Ovary (tissue), 9 donors: ENCODE data around the gene ABCC11. TPM values are rescaled to one million over a fixed set of nuclear protein-coding genes. Genes with fewer than 3 reads are reported as not detected.
"Not testable (repeated sequence)": the region's sequence is repeated elsewhere in the genome, so short reads cannot be mapped to it uniquely, and the experiment has no call there.

Source experiments
- DNase-seq, 5 donors: peaks; one replicate each; pipeline ENCODE4 v3.0.0-alpha.2; 2019 to 2020
- H3K27ac ChIP-seq, 2 donors: fragments of 200-600 bp; one replicate each; pipeline versions ENCODE4 v1.5.1 to v1.8.0; 2019 to 2022
- H3K27me3 ChIP-seq: fragments of 200-600 bp; one replicate; pipeline ENCODE4 v1.8.0; 2022
- H3K36me3 ChIP-seq: fragments of 200-600 bp; sonication (generic); one replicate; pipeline ENCODE4 v1.5.1; 2019
- H3K4me1 ChIP-seq: one replicate; pipeline ENCODE4 v1.8.1; 2013; ENCODE audit warnings: mild to moderate bottlenecking, moderate library complexity; ENCODE audit not compliant: insufficient read depth
- H3K4me3 ChIP-seq: fragments of 200-600 bp; sonication (generic); one replicate; pipeline ENCODE4 v1.5.1; 2017
- H3K9me3 ChIP-seq, 2 donors: fragments of 200-600 bp in 1 of 2; sonication (generic) in 1 of 2; one replicate each; pipeline versions ENCODE4 v1.5.1 to v1.8.1; 2013 to 2019; ENCODE audit warnings: mild to moderate bottlenecking in 1 of 2, moderate library complexity in 1 of 2
- EP300 ChIP-seq: sonication (generic); formaldehyde crosslinking; IDR thresholded peaks from one replicate; pipeline ENCODE4 v1.6.1; 2017; ENCODE audit warnings: antibody characterized with exemption
- POLR2A ChIP-seq: fragments of 450-650 bp; IDR thresholded peaks from one replicate; pipeline ENCODE4 v1.6.1; 2017; ENCODE audit warnings: antibody characterized with exemption, mild to moderate bottlenecking, moderate library complexity
- WGBS, 3 donors: extraction: QIAGEN DNeasy Blood & Tissue Kit in 1 of 3; methylation state at CpG; one replicate each; pipeline versions ENCODE4 v1.1.5 to v1.1.7; 2013 to 2017; 5-methylcytosine and 5-hydroxymethylcytosine counted together
- intact Hi-C, 4 donors: fragments of 100-400 bp; cut with DNase I; formaldehyde crosslinking; loops; one replicate each; pipeline versions ENCODE4 v1.11.0 to v1.15.1; 2022 to 2023
- polyA plus RNA-seq, 2 donors: library from polyadenylated mRNA; stranded (reverse); fragments of 200-250 nt in 1 of 2; fragments of 350-450 nt in 1 of 2; fragmentation: Illumina TruSeq in 1 of 2; extraction: RNeasy Lipid Tissue Mini Kit (QIAGEN cat#74804) in 1 of 2; gene quantifications; one replicate each; pipeline ENCODE4 v1.2.3, GENCODE V29; 2013 to 2014
- total RNA-seq, 7 donors: library from RNA; depleted of rRNA in 2 of 7; stranded (reverse); fragments of >200 nt in 2 of 7; fragmentation: NEBNext Ultra II Directional in 3 of 7; extraction: Animal tissue kit (Norgen Biotek cat#: 25700) in 3 of 7; gene quantifications; one replicate each; pipeline versions ENCODE4 v1.1.0 to v1.2.4, GENCODE V29; 2016 to 2023
- TF ChIP-seq, protein P1 (sequence below), 3 donors: fragments of 450-650 bp in 2 of 3; fragments of 200-600 bp in 1 of 3; IDR thresholded peaks; one replicate each; pipeline versions ENCODE4 v1.5.1 to v1.8.0; 2016 to 2022; ENCODE audit warnings: antibody characterized with exemption in 3 of 3, mild to moderate bottlenecking in 1 of 3
- donor health status: DM: no; HTN: no; CAD: no; lungs with moderate emphysema.
- donor health status: DM: no; HTN: no; CAD: no.
- donor health status: Bipolar disorder and iron deficiency.
- donor health status: DM: yes; HTN: yes; CAD: no.
- donor health status: DM: no; HTN: no; CAD: no.
- donor health status: DM: yes; HTN: yes; CAD: no.

Gene ABCC11
- total and polyA plus RNA-seq, 9 donors: 0.07 to 5.2 (median 0.22) TPM; not detected in 3

GRCh38 chr16:48182979-48183537 is 64.3 kb downstream of the ABCC11 start:
- no peaks in the 10 kb centered on the region for H3K9me3 ChIP-seq
- 85 to 87% (median 86%) methylated on average over 8 of the region's 8 CpGs for WGBS, 3 donors
- no peaks in the 10 kb centered on the region for H3K36me3 ChIP-seq
- H3K4me3 ChIP-seq: no peak overlapping the region
- H3K27ac ChIP-seq: no peak overlapping the region
- H3K4me1 ChIP-seq: no peaks in the 10 kb centered on the region
- no peak for TF ChIP-seq POLR2A
- H3K27me3 ChIP-seq: no peaks in the 10 kb centered on the region
- intact Hi-C loops: no loop called here
- DNase-seq: no peak

DNA sequence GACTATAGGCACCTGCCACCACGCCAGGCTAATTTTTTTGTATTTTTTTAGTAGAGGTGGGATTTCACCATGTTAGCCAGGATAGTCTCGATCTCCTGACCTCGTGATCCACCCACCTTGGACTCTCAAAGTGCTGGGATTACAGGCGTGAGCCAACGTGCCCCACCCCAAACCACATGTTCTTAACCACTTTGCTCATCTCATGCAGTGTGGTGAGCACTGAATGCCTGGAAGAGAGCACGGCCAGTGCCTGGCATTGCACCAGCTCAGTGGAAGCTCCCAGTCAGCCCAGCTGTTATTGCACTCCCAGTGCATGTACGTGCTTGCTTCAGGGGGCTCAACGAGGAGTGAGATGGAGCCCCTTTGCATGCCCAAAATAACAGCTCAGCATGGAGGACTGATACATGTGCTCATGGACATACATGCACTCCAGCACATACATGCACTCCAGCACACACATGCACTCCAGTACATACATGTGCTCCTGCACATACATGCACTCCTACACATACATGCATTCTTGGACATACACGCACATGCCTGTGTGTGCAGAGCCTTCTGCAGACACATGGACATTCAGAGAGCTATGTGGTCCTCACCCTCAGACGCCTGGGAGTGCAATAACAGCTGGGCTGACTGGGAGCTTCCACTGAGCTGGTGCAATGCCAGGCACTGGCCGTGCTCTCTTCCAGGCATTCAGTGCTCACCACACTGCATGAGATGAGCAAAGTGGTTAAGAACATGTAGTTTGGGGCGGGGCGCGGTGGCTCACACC is 65.4 kb downstream of the ABCC11 start:
- H3K36me3 ChIP-seq, DNase-seq, H3K27ac ChIP-seq, intact Hi-C loops, H3K9me3 ChIP-seq, H3K27me3 ChIP-seq, H3K4me3 ChIP-seq, H3K4me1 ChIP-seq: not testable (repeated sequence)
- 60 to 67% (median 63%) methylated on average over 14 of the region's 14 CpGs for WGBS, 3 donors

- no peak for DNase-seq
- no peak overlapping the region for H3K4me3 ChIP-seq
- H3K4me1 ChIP-seq: no peaks in the 10 kb centered on the region
- intact Hi-C loops: no loop called here
- WGBS, 3 donors: 79 to 87% (median 80%) methylated on average over 9 of the region's 9 CpGs
- H3K27me3 ChIP-seq: no peaks in the 10 kb centered on the region
- H3K9me3 ChIP-seq: no peaks in the 10 kb centered on the region
- H3K36me3 ChIP-seq: no peaks in the 10 kb centered on the region
- no peak overlapping the region for H3K27ac ChIP-seq
- TF ChIP-seq EP300 (no peak), POLR2A (no peak)
- TF ChIP-seq, protein P1, sequence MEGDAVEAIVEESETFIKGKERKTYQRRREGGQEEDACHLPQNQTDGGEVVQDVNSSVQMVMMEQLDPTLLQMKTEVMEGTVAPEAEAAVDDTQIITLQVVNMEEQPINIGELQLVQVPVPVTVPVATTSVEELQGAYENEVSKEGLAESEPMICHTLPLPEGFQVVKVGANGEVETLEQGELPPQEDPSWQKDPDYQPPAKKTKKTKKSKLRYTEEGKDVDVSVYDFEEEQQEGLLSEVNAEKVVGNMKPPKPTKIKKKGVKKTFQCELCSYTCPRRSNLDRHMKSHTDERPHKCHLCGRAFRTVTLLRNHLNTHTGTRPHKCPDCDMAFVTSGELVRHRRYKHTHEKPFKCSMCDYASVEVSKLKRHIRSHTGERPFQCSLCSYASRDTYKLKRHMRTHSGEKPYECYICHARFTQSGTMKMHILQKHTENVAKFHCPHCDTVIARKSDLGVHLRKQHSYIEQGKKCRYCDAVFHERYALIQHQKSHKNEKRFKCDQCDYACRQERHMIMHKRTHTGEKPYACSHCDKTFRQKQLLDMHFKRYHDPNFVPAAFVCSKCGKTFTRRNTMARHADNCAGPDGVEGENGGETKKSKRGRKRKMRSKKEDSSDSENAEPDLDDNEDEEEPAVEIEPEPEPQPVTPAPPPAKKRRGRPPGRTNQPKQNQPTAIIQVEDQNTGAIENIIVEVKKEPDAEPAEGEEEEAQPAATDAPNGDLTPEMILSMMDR (IDR thresholded peaks at IDR 0.05): no peak
These were observed 66.4 kb downstream of the ABCC11 start for GRCh38 chr16:48180868-48181480.

DNA sequence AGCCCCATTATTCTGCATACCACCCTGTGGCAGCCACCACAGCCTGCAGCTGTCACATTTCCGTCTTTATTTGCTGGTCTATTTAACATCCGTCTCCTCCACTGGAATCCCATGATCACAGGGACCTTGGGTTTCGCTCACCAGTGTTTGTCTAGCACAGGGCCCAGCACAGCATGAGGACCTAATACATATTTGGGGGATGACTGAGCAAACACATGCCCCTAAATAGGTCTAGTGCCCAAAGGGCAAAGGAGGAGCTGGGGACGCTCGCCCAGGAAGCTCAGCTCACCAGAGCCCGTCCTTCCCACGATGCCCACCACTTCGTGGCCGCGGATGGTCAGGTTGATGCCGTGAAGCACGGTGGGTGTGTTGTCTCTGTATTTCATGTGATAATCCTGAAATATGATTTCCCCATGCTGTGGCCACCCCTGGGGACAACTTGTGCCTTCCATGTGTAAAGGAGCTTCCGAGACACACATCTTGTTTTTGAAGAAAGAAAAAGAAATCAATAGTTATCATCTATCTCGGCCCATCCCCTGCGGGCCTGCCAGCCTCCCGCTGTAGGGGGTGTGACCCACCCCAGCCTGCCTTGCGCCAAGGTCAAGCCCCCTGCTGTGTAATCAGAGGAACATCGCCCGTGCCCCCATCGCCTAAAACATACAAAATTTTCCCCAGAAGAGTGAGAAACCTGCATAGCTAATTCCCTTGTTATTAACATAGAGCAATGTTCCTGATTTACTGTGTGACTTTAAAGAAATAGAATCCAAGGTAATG is 70.5 kb downstream of the ABCC11 start:
- WGBS, 3 donors: 79 to 84% (median 80%) methylated on average over 20 of the region's 20 CpGs
- H3K36me3 ChIP-seq: no peaks in the 10 kb centered on the region
- no peaks in the 10 kb centered on the region for H3K27me3 ChIP-seq
- TF ChIP-seq, protein P1 (IDR thresholded peaks at IDR 0.05): no peak
- TF ChIP-seq EP300 (no peak), POLR2A (no peak)
- no peak for DNase-seq
- H3K4me1 ChIP-seq: no peaks in the 10 kb centered on the region
- intact Hi-C loops: no loop called here
- no peak overlapping the region for H3K4me3 ChIP-seq
- no peak overlapping the region for H3K27ac ChIP-seq
- H3K9me3 ChIP-seq: no peaks in the 10 kb centered on the region

GRCh38 chr16:48173889-48174288 is 73.5 kb downstream of the ABCC11 start:
- no peak overlapping the region for H3K27ac ChIP-seq
- TF ChIP-seq POLR2A (no peak), EP300 (no peak)
- TF ChIP-seq, protein P1 (IDR thresholded peaks at IDR 0.05): no peak
- H3K9me3 ChIP-seq: no peaks in the 10 kb centered on the region
- H3K4me1 ChIP-seq: no peaks in the 10 kb centered on the region
- no peaks in the 10 kb centered on the region for H3K27me3 ChIP-seq
- no peaks in the 10 kb centered on the region for H3K36me3 ChIP-seq
- WGBS, 3 donors: 36 to 55% (median 44%) methylated on average over 1 of the region's 1 CpG
- no peak overlapping the region for H3K4me3 ChIP-seq
- intact Hi-C loops: no loop called here
- no peak for DNase-seq
